Effector memory CD4-positive, alpha-beta T cell (primary cell): ENCODE data around the gene HOATZ.

ENCODE experiments used
- DNase-seq, 3 donors: peaks; one replicate each; pipeline ENCODE4 v3.0.0-alpha.2; 2020
- H3K27ac ChIP-seq: 2 replicates; pipeline ENCODE4 v1.7.0; 2013; ENCODE audit warnings: mild to moderate bottlenecking, low read length, moderate library complexity; ENCODE audit not compliant: insufficient read depth, poor library complexity, severe bottlenecking
- H3K27me3 ChIP-seq: replicated peaks from 2 replicates; pipeline ENCODE4 v1.7.0; 2013; ENCODE audit warnings: mild to moderate bottlenecking, low read length; ENCODE audit not compliant: insufficient read depth, control insufficient read depth, poor library complexity, severe bottlenecking
- H3K36me3 ChIP-seq: 2 replicates; pipeline ENCODE4 v1.7.0; 2013; ENCODE audit warnings: mild to moderate bottlenecking, low read length, moderate library complexity; ENCODE audit not compliant: control insufficient read depth, insufficient read depth
- H3K4me1 ChIP-seq: 2 replicates; pipeline ENCODE4 v1.7.0; 2013; ENCODE audit warnings: low read length, mild to moderate bottlenecking; ENCODE audit not compliant: control insufficient read depth, insufficient read depth, poor library complexity, severe bottlenecking
- H3K4me3 ChIP-seq: 2 replicates; pipeline ENCODE4 v1.7.0; 2013; ENCODE audit warnings: low read length, low read depth, mild to moderate bottlenecking; ENCODE audit not compliant: insufficient read depth, poor library complexity, severe bottlenecking
- H3K9me3 ChIP-seq: 2 replicates; pipeline ENCODE4 v1.7.0; 2013; ENCODE audit warnings: mild to moderate bottlenecking, low read length, moderate library complexity; ENCODE audit not compliant: control insufficient read depth

The HOATZ gene

GRCh38 chr11:111483431-111483830, 31.1 kb upstream of the HOATZ start:
- Histone ChIP-seq H3K27me3 (no peaks in the 10 kb centered on the region), H3K27ac (no peak overlapping the region), H3K4me3 (no peak overlapping the region), H3K9me3 (peaks cover 5% of the 10 kb centered on the region), H3K4me1 (no peaks in the 10 kb centered on the region), H3K36me3 (no peaks in the 10 kb centered on the region)
- no peak for DNase-seq

DNA sequence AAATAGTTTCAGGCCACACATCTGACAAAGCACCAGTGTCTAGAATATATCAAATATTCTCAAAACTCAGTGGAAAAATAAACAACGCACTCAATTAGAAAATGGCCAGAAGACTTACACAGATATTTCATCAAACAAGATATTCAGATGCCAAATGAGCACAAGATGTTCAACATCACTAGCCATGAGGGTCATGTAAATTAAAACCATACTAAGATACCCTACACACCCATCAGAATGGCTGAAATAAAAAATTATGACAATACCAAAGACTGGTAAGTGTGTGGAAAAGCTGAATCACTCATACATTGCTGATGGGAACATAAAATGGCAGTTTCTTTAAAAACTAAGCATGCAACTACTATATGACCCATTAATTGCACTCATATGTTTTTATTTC, 24.1 kb upstream of the HOATZ start:
- Histone ChIP-seq H3K4me1 (no peaks in the 10 kb centered on the region), H3K27me3 (no peaks in the 10 kb centered on the region), H3K9me3 (no peaks in the 10 kb centered on the region), H3K4me3 (no peak overlapping the region), H3K36me3 (no peaks in the 10 kb centered on the region), H3K27ac (no peak overlapping the region)
- no peak for DNase-seq

- H3K4me3 ChIP-seq = no peak overlapping the region
- H3K27ac ChIP-seq = no peak overlapping the region
- H3K9me3 ChIP-seq = no peaks in the 10 kb centered on the region
- DNase-seq = no peak
- no peaks in the 10 kb centered on the region for H3K4me1 ChIP-seq
- no peaks in the 10 kb centered on the region for H3K27me3 ChIP-seq
- H3K36me3 ChIP-seq = no peaks in the 10 kb centered on the region
These were observed 20.5 kb upstream of the HOATZ start for GRCh38 chr11:111494040-111494439.

DNA sequence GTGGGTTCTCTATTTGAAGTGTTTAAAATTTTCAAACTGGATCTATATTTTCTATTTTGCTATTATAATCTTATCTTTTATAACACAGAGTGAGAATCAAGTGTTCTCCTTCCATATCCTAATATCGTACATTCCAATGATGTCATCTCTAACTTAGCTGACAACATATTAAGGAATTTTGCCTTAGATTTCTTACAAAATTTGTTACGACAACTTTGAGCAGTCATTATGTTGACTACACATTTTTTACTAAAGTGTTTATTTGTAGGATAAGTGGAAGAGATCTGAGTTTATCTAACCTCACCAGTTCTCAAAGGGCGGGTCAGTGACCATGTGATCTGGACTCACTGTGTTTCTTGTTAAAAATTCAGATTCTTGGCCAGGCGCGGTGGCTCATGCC, 15.1 kb upstream of the HOATZ start:
- Histone ChIP-seq H3K27me3 (no peaks in the 10 kb centered on the region), H3K27ac (no peak overlapping the region), H3K36me3 (no peaks in the 10 kb centered on the region), H3K9me3 (no peaks in the 10 kb centered on the region), H3K4me1 (no peaks in the 10 kb centered on the region), H3K4me3 (no peak overlapping the region)
- DNase-seq = no peak

- no peak for DNase-seq
- no peaks in the 10 kb centered on the region for H3K4me1 ChIP-seq
- H3K36me3 ChIP-seq = no peaks in the 10 kb centered on the region
These were observed 14.1 kb upstream of the HOATZ start for GRCh38 chr11:111500481-111500880.

GRCh38 chr11:111502611-111503010, 12.0 kb upstream of the HOATZ start:
- Histone ChIP-seq H3K27me3 (no peaks in the 10 kb centered on the region), H3K4me3 (no peak overlapping the region)
- no peak for DNase-seq

More at GRCh38 chr11:111500481-111500880, 14.1 kb upstream of the HOATZ start:
- Histone ChIP-seq H3K9me3 (no peaks in the 10 kb centered on the region), H3K27me3 (no peaks in the 10 kb centered on the region), H3K27ac (no peak overlapping the region), H3K4me3 (no peak overlapping the region)

GRCh38 chr11:111510311-111510710, 4.3 kb upstream of the HOATZ start:
- H3K4me1 ChIP-seq = peaks cover 6% of the 10 kb centered on the region
- no peak overlapping the region for H3K4me3 ChIP-seq
- peaks cover 32% of the 10 kb centered on the region for H3K27me3 ChIP-seq
- H3K27ac ChIP-seq = no peak overlapping the region
- H3K36me3 ChIP-seq = no peaks in the 10 kb centered on the region
- H3K9me3 ChIP-seq = no peaks in the 10 kb centered on the region
- DNase-seq = no peak

More at GRCh38 chr11:111502611-111503010, 12.0 kb upstream of the HOATZ start:
- no peaks in the 10 kb centered on the region for H3K4me1 ChIP-seq
- H3K36me3 ChIP-seq = no peaks in the 10 kb centered on the region
- H3K27ac ChIP-seq = no peak overlapping the region
- H3K9me3 ChIP-seq = no peaks in the 10 kb centered on the region

- Histone ChIP-seq H3K27me3 (peaks cover 32% of the 10 kb centered on the region), H3K9me3 (no peaks in the 10 kb centered on the region), H3K36me3 (no peaks in the 10 kb centered on the region), H3K27ac (no peak within 1 kb of the TSS), H3K4me3 (no peak within 1 kb of the TSS), H3K4me1 (peaks cover 6% of the 10 kb centered on the region)
- no peak for DNase-seq
These were observed 2.0 kb upstream of the HOATZ start, which contains the start of gene BTG4 for GRCh38 chr11:111512296-111513239. Gene BTG4 (minus strand): TSS chr11:111512386. CDS start chr11:111498776, 13,610 bp downstream.

GRCh38 chr11:111513240-111513605, 1.4 kb upstream of the HOATZ start:
- no peaks in the 10 kb centered on the region for H3K36me3 ChIP-seq
- DNase-seq = no peak
- peaks cover 32% of the 10 kb centered on the region for H3K27me3 ChIP-seq
- no peaks in the 10 kb centered on the region for H3K9me3 ChIP-seq
- no peak overlapping the region for H3K27ac ChIP-seq
- H3K4me1 ChIP-seq = peaks cover 6% of the 10 kb centered on the region
- no peak overlapping the region for H3K4me3 ChIP-seq

- H3K27me3 ChIP-seq = peaks cover 30% of the 10 kb centered on the region
- H3K27ac ChIP-seq = no peak overlapping the region
- H3K9me3 ChIP-seq = no peaks in the 10 kb centered on the region
These were observed 1.0 kb downstream of the HOATZ start for GRCh38 chr11:111515591-111515990.

More at GRCh38 chr11:111515591-111515990, 1.0 kb downstream of the HOATZ start:
- DNase-seq = no peak
- no peaks in the 10 kb centered on the region for H3K36me3 ChIP-seq
- no peak overlapping the region for H3K4me3 ChIP-seq
- H3K4me1 ChIP-seq = peaks cover 6% of the 10 kb centered on the region
